ENCODE data around the gene CDKAL1. TPM values are rescaled to one million over a fixed set of nuclear protein-coding genes. Genes with fewer than 3 reads are reported as not detected.

The CDKAL1 gene
- total RNA-seq, 1 donor from 2014 or later, result 39.6 TPM

DNA sequence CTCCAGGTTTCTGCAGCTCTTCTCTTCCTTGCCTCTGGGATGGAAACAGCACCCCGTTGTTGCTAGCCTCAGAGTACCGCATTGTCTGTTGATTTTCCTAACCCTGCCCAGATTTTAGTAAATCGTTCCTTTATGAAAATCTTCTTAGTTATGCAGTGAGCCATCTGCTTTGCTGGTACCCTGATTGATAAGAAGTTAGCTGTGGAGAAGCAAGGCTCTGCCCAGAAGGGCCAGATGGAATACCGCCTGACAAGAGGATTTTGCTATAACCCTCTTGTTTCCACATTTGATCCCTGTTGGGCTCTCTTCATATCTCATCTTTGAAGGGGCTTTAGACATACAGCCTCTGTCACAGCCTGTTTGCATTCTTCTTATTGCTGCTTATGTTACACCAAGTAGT is 229.0 kb downstream of the CDKAL1 start:
- H3K9me3 Mint-ChIP-seq, result no peaks in the 10 kb centered on the region
- H3K27ac ChIP-seq, result no peak overlapping the region
- peaks cover 2% of the 10 kb centered on the region for H3K27me3 Mint-ChIP-seq (ENCODE audit: insufficient read depth, low read depth)
- H3K4me3 ChIP-seq, result no peak overlapping the region
- H3K4me1 Mint-ChIP-seq, result no peaks in the 10 kb centered on the region
- no peaks in the 10 kb centered on the region for H4K20me1 ChIP-seq (ENCODE audit: low read depth)
- H3K4me2 ChIP-seq, result no peak overlapping the region
- H3K9ac ChIP-seq, result no peak overlapping the region
- no peak overlapping the region for H3K27ac Mint-ChIP-seq
- no peaks in the 10 kb centered on the region for H3F3A ChIP-seq (ENCODE audit: low read depth)
- H3K79me2 ChIP-seq (ENCODE audit: low read depth), result no peaks in the 10 kb centered on the region
- H3K4me3 Mint-ChIP-seq, result no peak overlapping the region
- DNase-seq (ENCODE audit: low spot score), result no peak
- no peaks in the 10 kb centered on the region for H3K36me3 Mint-ChIP-seq
- no peaks in the 10 kb centered on the region for H3K9me3 ChIP-seq (ENCODE audit: low read depth)
- no peaks in the 10 kb centered on the region for H3K36me3 ChIP-seq
- no peaks in the 10 kb centered on the region for H3K27me3 ChIP-seq
- H3K4me1 ChIP-seq, result no peaks in the 10 kb centered on the region
- H2AFZ ChIP-seq (replicated peaks), result no peak overlapping the region
- TF ChIP-seq, protein P1, sequence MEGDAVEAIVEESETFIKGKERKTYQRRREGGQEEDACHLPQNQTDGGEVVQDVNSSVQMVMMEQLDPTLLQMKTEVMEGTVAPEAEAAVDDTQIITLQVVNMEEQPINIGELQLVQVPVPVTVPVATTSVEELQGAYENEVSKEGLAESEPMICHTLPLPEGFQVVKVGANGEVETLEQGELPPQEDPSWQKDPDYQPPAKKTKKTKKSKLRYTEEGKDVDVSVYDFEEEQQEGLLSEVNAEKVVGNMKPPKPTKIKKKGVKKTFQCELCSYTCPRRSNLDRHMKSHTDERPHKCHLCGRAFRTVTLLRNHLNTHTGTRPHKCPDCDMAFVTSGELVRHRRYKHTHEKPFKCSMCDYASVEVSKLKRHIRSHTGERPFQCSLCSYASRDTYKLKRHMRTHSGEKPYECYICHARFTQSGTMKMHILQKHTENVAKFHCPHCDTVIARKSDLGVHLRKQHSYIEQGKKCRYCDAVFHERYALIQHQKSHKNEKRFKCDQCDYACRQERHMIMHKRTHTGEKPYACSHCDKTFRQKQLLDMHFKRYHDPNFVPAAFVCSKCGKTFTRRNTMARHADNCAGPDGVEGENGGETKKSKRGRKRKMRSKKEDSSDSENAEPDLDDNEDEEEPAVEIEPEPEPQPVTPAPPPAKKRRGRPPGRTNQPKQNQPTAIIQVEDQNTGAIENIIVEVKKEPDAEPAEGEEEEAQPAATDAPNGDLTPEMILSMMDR (IDR thresholded peaks at IDR 0.05), result no peak
- TF ChIP-seq EZH2 (IDR thresholded peaks at IDR 0.05) (no peak), EZH2phosphoT487 (IDR thresholded peaks at IDR 0.05) (no peak)

DNA sequence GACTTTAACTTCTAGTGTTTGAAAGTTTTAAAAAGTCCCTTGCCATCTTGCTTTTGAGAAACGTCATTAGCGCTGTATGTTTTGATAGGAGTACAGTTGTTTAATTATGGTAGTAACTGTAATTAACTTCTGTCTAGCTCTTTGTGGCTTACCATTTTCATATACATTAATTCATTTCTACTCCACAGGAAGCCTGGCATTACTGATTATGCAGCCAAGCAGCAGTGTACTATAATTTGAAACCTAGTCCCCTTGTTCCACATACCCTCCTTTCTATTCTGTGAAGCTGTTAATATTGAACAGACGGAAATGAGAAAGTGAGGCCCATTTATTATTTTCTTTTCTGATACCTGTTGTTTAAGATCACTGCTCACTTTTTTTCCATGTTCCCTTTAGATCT is 235.4 kb downstream of the CDKAL1 start:
- Histone ChIP-seq H3K4me2 (no peak overlapping the region), H2AFZ (replicated peaks) (no peak overlapping the region), H3K27me3 (no peaks in the 10 kb centered on the region), H3K79me2 (ENCODE audit: low read depth) (no peaks in the 10 kb centered on the region), H3K9ac (no peak overlapping the region), H3K36me3 (no peaks in the 10 kb centered on the region), H3K4me1 (peaks cover 8% of the 10 kb centered on the region), H3F3A (ENCODE audit: low read depth) (no peaks in the 10 kb centered on the region), H4K20me1 (ENCODE audit: low read depth) (no peaks in the 10 kb centered on the region), H3K27ac (no peak overlapping the region), H3K4me3 (no peak overlapping the region), H3K9me3 (ENCODE audit: low read depth) (no peaks in the 10 kb centered on the region)
- peaks cover 13% of the 10 kb centered on the region for H3K4me1 Mint-ChIP-seq
- H3K27me3 Mint-ChIP-seq (ENCODE audit: insufficient read depth, low read depth), result peaks cover 2% of the 10 kb centered on the region
- H3K4me3 Mint-ChIP-seq, result no peak overlapping the region
- H3K36me3 Mint-ChIP-seq, result no peaks in the 10 kb centered on the region
- H3K9me3 Mint-ChIP-seq, result no peaks in the 10 kb centered on the region
- TF ChIP-seq EZH2 (IDR thresholded peaks at IDR 0.05) (no peak), EZH2phosphoT487 (IDR thresholded peaks at IDR 0.05) (no peak)
- TF ChIP-seq, protein P1 (IDR thresholded peaks at IDR 0.05), result no peak
- DNase-seq (ENCODE audit: low spot score), result no peak
- H3K27ac Mint-ChIP-seq, result no peak overlapping the region

DNA sequence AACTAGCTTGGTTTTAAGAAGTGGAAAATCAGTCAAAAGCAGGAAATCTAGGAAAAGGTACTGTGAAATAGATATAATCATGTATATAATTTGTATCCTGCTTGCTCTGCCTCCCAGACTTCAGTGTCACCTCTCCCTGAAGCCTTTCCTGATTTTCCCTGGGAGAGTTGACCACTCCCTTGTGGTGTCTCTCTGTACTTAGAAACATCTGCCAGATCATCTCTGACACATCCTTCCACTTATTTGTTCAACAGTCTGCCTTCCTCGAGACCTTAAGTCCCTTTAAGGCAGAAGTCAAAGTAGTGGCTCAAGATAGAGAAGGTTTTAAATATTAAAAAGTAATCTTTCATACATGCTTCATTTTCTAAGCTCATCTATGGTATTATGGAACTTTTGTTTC is 236.5 kb downstream of the CDKAL1 start:
- no peak overlapping the region for H3K4me2 ChIP-seq
- peaks cover 13% of the 10 kb centered on the region for H3K4me1 Mint-ChIP-seq

More for the DNA sequence above, 236.5 kb downstream of the CDKAL1 start:
- Histone ChIP-seq H3K79me2 (ENCODE audit: low read depth) (no peaks in the 10 kb centered on the region), H3K4me3 (no peak overlapping the region), H3K4me1 (peaks cover 20% of the 10 kb centered on the region), H3K27ac (no peak overlapping the region), H3F3A (ENCODE audit: low read depth) (no peaks in the 10 kb centered on the region), H2AFZ (replicated peaks) (no peak overlapping the region), H3K36me3 (no peaks in the 10 kb centered on the region), H4K20me1 (ENCODE audit: low read depth) (no peaks in the 10 kb centered on the region), H3K9ac (no peak overlapping the region), H3K27me3 (no peaks in the 10 kb centered on the region), H3K9me3 (ENCODE audit: low read depth) (no peaks in the 10 kb centered on the region)
- TF ChIP-seq EZH2phosphoT487 (IDR thresholded peaks at IDR 0.05), result no peak
- TF ChIP-seq EZH2 (IDR thresholded peaks at IDR 0.05), result no peak
- TF ChIP-seq, protein P1 (IDR thresholded peaks at IDR 0.05), result no peak
- no peaks in the 10 kb centered on the region for H3K36me3 Mint-ChIP-seq
- peak overlapping the region; percentile 59 for H3K27ac Mint-ChIP-seq
- DNase-seq (ENCODE audit: low spot score), result no peak
- H3K27me3 Mint-ChIP-seq (ENCODE audit: insufficient read depth, low read depth), result peaks cover 2% of the 10 kb centered on the region
- H3K9me3 Mint-ChIP-seq, result no peaks in the 10 kb centered on the region
- H3K4me3 Mint-ChIP-seq, result no peak overlapping the region

All from neural progenitor cell (in vitro differentiated cells).